ENCODE results near the gene FGF12.

- TF ChIP-seq SIN3A (IDR thresholded peaks at IDR 0.05; ENCODE audit: borderline replicate concordance, insufficient read depth, low read length) = no peak
- TF ChIP-seq POLR2AphosphoS5 (IDR thresholded peaks at IDR 0.05; ENCODE audit: low read depth, low read length) = no peak
These were observed 467.0 kb downstream of the FGF12 start for GRCh38 chr3:192260116-192261010.
